Activated T-cell treated with anti-CD3 and anti-CD28 coated beads, Interleukin-2, amount 50 U/mL, for 48 hours (primary cell): ENCODE measurements around the gene MAPK4.

Experiments used
- DNase-seq, 2 experiments: peaks; one replicate each; pipeline ENCODE4 v3.0.0-alpha.2; 2020

Gene MAPK4

DNA sequence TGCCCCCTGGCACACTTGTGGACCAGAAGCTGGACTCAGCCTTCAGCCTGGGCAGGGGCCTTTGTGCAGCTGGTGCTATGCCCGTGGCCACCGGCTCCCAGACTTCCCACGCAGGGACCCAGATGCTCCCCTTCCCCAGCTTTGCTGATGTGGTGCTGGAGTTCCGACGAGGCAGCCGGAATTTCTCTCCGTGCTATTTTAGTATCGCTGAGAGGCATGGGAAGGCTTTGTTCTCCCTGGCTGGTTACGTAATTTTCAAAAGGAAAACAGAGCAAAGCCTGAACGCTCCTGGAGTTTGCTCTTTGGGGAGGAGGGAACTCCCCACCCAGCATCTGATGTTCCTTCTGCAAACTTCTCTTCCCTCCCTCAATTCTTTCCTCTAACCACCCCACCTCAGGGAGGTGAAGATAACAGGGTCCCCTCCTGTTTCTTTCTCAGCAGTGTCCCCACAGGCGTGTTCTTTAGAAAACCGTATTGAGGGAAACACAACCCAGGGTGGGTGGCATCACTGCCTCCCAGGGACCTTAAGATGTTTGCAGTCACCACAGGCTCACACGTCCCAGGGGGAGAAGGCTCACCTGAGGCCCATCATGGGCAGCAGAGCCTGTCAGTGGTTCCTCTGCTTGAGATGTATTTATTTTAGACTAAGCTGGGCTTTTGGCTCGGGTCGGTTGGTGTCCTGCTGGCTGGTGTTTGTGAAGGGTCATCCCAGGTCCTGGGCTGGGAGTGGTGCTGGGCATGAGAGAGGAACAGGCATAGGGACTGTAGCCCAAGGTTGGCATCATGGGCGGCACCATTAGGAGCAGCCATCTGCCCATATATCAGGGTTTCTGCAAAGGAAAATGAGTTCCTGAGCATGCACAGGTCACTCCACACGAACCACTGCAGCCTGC is 95.0 kb downstream of the MAPK4 start:
- DNase-seq = no peak

DNA sequence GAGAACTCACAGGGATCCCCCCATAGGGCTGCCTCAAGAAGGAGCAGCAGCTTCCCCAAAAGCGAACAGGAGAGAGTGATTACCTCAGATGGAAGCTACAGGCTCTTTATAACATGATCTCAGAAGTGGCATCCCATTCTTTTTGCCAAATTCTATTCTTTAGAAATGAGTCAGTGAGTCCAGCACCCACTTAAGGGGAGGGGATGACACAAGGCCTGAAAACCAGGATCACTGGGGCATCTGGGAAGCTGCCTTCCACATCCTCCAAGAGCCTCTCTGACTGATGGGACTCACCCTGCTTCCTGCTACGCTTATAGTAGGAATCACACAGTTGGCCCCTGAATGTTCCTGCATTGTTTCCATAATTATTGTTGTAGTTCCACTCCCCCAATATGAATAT is 96.5 kb downstream of the MAPK4 start:
- no peak for DNase-seq

DNA sequence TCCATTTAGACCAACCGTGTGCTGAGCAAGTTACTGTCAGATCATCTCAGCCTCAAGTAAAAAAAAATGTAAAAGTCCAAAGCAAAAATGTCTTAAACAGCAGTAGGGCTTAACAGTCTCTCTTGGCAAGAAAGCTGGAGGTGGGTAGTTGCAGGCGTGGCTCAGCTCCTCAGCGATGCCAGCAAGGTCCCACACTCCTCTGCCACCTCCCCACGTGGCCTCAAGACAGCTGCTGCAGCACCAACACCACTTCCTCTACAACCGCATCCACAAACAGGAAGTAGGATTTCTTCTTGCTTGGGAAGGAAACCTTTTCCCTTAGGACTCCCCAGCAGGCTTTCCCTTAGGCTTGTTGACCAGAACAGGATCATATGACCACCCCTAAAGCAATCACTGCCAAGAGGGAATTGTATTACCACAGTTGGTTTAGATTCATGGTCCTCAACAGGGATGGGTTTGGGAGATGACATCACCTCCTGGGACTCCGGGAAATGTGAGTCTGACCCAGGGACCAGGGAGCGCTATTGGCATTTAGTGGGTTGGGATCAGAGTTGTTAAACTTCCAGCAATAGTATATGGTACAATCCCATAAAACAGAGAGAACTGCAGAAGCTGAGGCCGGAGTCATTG is 97.1 kb downstream of the MAPK4 start:
- no peak for DNase-seq

DNA sequence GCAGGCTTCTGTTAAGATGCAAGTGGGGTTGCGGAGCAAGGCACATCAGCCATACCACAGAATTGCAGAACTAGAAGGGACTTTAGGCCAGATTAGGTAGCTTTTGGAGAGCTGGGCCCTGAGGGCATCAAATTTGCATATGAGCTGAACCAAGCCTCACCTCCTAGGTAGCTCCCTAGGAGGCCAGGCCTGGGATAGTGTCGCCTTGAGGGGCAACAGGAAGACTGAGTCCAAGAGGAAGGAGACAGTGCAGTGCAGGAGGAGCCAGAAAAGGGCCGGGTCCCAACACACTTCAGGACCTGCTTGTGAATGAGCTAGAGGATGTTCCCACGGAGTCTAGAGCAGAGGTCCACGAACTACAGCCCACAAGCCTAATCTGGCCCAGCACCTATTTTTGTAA is 98.7 kb downstream of the MAPK4 start:
- DNase-seq = no peak

DNA sequence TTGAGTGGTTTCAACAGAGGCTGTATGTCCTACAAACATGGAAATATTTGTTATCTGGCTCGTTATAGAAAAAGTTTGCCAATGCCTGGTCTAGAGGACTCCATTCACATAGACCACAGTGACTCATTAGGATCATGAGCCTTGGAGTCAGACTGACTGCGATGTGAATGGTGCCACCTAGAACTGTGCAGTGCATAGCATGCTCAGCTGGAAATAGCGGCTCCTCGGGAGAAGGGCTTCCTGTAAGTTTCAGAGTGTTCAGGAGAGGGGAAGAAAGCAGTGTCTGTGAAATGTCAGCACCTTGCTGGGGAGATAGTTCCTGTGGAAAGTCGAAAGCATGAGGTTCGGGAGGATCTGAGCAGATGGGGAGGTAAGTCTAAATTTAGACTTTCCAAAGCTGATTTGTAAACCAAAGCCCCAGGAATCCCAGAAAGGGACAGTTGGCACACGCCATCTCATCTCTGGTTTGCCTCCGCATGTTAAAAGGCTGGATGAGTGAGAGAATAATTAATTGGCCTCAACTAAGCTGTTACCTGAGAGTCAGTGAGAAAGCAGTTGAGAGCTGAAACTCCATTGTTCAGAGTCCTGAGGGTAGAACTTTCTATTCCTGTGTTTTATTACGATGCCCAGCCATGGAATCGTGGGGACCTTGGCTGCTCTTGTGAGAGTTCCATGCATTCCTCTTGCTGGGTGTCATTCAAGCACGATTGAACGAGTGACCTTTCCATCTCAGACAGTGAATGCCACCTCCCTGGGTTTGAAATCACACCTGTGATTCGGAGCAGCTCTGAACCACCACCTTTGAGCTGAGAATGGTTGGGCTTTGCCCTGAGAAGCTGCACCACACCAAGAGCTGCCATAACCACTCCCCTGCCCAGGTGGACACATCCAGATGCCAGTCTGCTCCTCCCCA is 99.5 kb downstream of the MAPK4 start:
- no peak for DNase-seq

DNA sequence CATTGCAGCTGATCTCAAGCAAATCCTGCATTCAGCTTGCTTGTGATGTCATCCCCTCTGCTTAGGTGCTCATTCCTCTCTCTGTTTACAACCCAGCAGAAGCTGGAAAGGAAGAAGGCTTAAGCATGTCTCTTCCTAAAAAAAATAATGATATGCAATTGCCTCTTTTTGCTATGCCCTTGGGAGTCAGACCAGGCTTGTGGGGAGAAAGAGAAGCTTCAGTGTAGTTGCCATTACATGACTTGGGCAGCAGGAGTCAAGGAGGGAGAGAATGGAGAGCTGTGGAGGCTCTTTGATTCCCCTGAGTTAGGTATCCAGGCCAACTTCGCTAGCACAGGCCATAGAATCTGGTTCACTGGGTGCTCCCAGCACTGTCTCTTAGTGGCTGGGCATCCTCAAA is 101.1 kb downstream of the MAPK4 start:
- DNase-seq = no peak

DNA sequence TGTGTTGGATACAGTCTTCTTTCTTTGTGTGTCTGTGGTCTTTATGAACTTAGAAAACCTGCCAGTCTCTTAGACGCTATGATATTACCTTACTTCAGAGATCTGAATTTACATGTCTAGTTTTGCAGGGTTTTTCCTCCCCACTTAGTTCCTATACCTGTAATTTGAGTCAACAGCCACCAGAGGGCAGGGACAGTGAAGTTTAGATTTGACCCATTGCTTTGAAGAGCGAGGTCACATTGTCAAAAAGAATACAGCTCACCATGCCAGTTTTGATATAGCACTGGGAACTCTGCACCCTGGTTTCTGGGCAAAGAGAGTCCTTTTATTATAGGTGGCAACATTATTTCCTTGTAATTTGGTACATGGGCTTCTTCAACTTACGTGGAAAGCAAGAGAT is 102.3 kb downstream of the MAPK4 start:
- DNase-seq = no peak

DNA sequence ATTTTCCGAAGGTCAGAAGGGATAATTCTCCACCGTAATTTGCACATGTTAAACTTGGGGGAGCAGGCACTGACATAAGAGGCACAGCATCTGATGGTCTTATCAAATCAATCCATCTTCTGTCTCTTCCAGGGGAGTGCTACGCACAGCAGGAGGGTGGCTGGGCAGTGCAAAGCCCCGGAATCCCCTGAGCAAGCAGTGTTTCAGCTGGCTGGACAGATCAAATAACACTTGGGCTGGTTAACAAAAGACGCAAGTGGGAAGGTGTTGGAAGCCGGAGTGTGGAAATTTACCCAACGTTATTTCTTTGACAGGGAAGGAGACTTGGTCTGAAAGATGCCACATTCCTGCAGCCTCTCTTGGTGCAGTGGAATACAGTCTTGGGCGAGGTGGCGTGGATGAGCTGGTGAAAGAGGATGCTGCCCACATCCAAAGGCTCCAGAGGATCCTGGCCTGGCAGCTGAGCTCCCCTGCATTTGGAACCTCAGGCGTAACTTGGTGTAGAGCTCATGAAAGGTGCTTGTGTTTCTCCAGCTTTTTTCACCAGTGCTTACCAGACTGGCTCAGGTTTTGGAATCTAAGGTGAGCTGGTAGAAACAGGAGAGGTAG is 103.0 kb downstream of the MAPK4 start:
- DNase-seq = no peak

DNA sequence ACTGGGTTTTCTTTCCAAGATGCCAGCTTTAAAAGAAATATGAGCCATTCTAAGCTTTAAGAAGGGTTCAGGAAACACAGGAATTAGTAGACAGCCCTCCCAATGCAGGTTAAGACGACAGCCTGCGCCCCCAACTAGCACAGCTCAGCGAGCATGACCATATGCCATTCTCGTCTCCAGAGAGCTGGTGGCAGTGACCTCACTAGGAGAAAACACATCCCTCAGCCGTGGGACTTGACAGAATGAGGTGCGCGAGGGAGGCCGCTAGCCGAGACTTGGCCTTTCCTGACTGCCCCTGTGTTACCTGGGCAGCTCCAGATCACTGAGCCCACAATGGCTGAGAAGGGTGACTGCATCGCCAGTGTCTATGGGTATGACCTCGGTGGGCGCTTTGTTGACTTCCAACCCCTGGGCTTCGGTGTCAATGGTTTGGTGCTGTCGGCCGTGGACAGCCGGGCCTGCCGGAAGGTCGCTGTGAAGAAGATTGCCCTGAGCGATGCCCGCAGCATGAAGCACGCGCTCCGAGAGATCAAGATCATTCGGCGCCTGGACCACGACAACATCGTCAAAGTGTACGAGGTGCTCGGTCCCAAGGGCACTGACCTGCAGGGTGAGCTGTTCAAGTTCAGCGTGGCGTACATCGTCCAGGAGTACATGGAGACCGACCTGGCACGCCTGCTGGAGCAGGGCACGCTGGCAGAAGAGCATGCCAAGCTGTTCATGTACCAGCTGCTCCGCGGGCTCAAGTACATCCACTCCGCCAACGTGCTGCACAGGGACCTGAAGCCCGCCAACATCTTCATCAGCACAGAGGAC is 103.9 kb downstream of the MAPK4 start:
- no peak for DNase-seq

DNA sequence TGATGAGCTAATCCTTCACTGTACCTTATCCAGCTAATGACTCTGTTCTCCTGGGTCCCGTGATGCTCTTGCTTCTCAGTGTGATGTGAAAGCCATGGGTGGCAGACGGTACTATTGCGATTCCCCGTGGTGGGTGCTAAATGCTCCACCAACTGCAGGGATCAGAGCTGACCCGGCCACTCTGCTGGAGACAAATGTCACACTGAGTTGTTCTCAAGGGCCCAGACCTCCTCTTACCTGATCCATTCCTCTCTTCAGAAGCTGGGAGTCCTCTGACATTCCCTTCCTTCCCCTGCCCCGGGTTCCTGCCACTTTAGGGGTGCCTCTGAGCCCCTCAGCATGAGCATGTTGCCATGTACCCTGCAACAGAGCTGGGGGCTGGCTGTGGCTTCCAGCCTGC is 105.1 kb downstream of the MAPK4 start:
- no peak for DNase-seq

DNA sequence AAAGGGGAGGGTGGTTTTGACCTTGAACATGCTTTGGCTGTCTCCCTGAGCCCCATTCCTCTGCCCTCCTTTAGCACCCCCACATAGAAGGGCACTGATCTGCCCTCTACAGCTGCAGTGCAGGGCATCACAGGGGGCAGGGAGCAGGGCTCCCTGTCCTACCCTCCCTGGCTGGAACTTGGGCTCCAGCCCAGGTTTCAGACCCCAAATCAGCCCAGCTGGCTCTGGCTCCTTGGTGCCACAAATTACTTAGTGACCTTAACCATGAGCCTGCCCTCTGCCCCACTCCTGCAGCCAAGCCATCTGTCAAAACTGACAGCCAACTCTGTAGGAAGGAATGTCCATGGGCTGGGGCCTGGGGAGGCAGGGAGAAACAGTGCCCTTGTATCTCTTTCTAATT is 105.6 kb downstream of the MAPK4 start:
- no peak for DNase-seq

DNA sequence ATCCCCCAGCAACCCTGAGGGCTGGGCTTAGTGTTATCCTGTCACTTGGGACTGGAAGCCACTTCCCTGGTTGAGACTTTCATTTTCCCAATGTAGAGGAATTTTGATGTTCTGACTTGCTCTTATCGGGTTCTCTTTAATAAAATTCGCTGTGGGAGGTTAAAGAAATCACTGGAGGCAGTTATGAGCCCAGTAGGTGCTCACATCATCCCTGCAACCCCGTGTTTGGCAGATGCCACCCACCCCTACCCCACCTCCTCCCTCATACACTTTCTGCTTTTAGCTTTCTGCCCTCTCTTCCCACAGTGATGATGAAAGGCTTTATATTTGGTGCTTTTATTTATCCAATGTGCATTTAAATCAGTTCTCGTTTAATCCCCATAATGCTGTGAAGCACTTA is 106.6 kb downstream of the MAPK4 start:
- no peak for DNase-seq

DNA sequence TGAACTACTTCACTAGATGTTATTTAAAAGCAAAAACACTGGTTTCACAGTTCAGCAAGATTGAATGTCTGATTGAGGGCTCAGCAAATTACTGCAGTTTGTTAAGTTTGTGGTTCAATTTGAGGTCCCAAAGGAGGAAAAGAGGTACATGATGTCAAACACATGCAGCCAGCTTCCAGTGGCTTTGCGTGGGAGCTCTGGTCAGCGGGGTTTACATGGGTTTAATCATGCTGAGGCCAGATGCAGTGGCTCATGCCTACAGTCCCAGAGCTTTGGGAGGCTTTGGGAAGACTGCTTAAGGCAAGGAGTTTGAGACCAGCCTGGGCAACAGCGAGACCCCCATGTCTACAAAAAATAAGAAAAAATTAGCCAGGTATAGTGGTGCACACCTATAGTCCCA is 111.5 kb downstream of the MAPK4 start:
- no peak for DNase-seq

DNA sequence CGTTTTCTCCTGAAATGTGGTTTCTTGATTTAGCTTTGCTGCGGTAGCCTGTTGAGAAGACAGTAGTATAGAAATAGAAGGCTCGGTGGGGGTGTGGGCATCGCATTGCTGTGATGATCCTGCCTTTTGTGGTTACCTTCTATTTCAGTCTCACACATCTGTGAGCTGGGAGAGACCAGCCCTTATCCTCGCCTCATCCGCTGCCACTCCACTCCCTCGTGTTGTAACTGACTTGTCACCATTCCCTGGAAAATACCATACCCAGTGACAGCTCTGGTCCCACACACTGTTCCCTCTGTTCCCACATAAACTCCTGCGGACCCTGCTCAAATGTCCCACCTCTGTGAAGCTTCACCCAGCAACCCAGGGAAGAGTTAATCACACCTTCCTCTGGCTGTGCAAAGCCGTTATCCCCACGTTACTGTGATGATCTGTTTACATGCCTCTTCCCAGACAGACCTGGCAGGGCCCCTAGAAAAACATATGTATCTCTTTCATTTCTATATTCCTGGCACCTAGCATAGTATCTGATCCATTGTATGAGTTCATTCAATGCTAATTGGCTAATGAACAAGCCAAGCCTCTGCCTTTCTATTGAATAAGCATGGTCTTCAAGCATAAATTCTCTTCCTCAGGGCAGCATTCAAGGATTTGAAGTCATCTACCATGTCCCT is 114.6 kb downstream of the MAPK4 start:
- DNase-seq = no peak

DNA sequence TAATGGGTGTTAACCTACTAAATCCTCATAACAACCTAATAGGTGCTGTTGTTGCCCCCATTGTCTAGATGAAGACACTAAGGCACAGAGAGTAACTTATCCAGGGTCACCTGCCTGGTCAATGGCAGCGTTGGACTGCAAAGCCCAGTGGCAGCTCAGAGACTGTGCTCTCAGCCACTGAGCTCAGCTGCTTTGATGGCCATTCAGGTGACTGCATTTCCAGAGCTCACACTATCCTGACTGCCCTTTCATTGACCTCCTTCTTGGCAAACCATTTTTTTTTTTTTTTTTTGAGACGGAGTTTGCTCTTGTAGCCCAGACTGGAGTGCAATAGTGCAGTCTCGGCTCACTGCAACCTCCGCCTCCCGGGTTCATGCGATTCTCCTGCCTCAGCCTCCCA is 115.2 kb downstream of the MAPK4 start:
- no peak for DNase-seq

DNA sequence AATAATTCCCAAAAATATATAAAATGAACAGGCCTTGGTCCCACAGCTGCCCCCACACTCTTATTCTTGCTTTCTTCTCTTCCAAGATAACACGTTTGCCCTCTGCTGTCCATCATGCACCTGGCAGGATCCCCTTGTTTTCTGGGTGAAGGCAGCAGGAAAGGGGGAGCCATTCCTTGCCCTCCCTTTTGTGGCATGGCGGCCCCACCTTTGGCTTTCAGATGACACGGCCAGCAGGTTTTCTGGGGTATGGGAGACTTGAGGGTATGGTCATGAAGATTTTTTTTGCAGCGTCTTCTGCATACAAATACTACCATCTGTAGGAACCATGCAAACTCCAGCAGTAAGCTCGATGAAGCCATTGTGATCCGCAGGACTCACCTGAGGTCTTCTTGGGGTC is 118.8 kb downstream of the MAPK4 start:
- DNase-seq = no peak

DNA sequence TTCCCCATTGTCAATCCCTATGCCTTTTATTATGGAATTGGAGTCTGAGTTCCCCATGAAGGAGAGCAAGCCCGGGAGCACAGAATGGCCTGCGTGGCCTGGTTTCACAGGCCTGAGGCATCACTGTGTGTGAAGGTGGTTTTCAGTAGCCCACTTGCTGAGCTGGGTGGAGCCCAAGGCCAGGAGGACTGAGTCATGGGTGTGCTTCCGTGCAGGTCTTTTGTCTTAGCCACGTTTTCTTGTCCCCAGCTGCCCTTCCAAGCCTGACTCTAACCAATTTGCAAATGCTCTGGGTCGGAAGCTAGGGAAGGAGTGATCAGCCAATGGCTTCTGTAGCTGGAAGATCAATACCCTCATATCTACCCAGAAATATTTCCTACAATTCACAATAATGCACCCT is 119.2 kb downstream of the MAPK4 start:
- DNase-seq = no peak

DNA sequence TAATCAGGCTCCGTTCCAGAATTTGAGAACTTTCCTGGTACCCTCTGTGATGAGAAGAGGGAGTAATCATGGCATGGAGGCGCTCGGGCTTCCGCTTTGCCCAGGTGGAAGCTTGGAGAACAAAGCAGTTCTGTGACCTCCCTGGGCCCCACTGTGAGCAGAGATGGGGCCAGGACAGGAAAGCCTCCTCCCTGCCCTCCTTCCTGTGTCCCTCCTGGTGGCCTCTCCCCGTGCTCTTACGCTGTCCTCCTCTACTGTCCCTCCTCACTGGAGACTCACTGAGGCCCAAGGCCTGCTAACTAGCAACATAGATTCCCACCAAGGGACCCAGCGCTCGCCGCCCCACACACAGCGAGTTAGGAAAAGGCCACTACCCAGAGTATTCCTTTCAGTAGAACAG is 119.8 kb downstream of the MAPK4 start:
- DNase-seq = no peak

DNA sequence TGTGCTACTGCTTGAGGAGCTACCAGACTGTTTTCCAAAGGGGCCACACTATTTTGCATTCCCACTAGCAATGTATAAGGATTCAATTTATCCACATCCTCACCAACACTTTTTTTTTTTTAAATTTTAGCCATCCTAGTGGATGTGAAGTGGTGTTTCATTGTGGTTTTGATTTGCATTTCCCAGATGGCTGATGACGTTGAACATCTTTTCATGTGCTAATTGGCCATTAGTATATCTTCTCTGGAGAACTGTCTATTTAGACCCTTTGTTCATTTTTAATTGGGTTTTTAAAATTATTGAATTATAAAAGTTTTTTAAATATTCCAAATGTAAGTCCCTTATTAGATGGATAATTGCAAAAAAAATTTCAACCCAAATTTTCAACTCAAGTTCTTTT is 121.1 kb downstream of the MAPK4 start:
- no peak for DNase-seq

DNA sequence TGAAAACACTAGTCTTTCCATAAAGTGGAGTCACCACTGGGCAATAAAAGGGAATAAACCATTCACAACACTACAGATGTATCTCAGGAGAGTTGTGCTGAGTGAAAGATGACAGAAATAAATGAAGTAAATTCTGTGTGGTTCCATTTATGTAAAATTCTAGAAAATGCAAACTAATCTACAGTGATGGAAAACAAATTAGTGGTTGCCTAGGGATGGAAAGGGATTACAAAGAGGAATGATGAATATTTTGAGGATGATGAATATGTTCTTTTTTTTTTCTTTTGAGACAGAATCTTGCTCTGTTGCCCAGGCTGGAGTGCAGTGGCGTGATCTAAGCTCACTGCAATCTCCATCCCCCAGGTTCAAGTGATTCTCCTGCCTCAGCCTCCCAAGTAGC is 123.0 kb downstream of the MAPK4 start:
- DNase-seq = no peak

DNA sequence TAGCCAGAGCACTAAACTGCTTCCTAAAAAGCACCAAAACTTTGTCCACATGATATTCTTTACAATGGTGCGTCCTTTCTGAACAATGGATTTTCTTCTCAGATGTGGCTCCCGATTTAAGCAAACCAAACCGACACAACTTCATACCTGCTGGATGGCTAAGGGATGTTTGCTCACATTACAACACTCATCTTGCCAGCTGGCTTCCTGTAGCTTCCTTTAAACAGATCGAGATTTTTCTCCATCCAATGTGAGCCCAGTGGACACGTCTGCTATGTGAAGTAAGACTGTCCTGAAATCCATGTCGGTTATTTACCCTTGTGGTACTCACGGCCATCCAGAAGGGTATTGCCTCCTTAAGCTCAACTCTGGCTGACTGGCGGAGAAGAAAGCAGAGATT is 126.5 kb downstream of the MAPK4 start:
- DNase-seq = no peak

DNA sequence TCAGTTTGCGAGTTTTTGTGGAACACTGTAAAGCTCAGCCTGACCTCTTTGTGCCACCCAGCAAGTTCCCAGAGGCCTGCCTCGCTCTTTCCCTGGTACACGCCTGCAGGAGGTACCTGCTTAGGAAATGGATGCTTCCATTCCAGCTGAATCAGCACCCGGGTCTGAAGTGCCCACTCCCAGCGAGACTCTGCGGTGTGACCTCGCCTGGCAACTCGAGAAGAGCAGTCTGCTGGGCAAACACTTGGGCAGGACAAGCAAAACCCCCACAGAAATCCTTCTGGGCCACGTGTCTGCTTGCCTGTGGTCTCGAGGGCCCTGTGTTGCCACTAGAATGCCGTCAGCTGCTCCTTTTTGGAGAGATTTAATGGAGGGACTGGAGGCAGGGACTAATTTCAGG is 127.6 kb downstream of the MAPK4 start:
- no peak for DNase-seq
